ENCODE measurements around the gene SCG5.

The SCG5 gene

GRCh38 chr15:32682977-32683630 lies 41.6 kb downstream of the SCG5 start:
- no peaks in the 10 kb centered on the region for H3K9me3 ChIP-seq (ENCODE audit: low read length)
- no peak overlapping the region for H3K4me2 ChIP-seq (ENCODE audit: low read length)
- no peaks in the 10 kb centered on the region for H3K27me3 ChIP-seq (ENCODE audit: insufficient read depth, low read length)
- no peaks in the 10 kb centered on the region for H4K20me1 ChIP-seq (ENCODE audit: insufficient read depth, low read length)
- no peaks in the 10 kb centered on the region for H3K9me2 ChIP-seq (ENCODE audit: low read depth, low read length)
- no peak overlapping the region for H3K9ac ChIP-seq (ENCODE audit: low read length)
- H3F3A ChIP-seq (ENCODE audit: insufficient read depth, low read length) = no peaks in the 10 kb centered on the region
- H3K4me1 ChIP-seq (ENCODE audit: insufficient read depth, low read length, severe bottlenecking) = no peaks in the 10 kb centered on the region
- no peak overlapping the region for H2AFZ ChIP-seq (ENCODE audit: low read length)
- no peak overlapping the region for H3K27ac ChIP-seq (ENCODE audit: low read depth, low read length, poor library complexity, severe bottlenecking)
- no peaks in the 10 kb centered on the region for H3K79me2 ChIP-seq (ENCODE audit: insufficient read depth, low read length)
- no peak overlapping the region for H3K4me3 ChIP-seq (ENCODE audit: low read depth, low read length, poor library complexity, severe bottlenecking)
- no peaks in the 10 kb centered on the region for H3K36me3 ChIP-seq (ENCODE audit: insufficient read depth, low read length)
- TF ChIP-seq EZH2 (IDR thresholded peaks at IDR 0.05; ENCODE audit: borderline replicate concordance, low read length) (no peak), CTCF (IDR thresholded peaks at IDR 0.05; ENCODE audit: low read length) (no peak)

GRCh38 chr15:32683906-32684584 lies 42.5 kb downstream of the SCG5 start:
- Histone ChIP-seq H3K27me3 (ENCODE audit: insufficient read depth, low read length) (no peaks in the 10 kb centered on the region), H3K27ac (ENCODE audit: low read depth, low read length, poor library complexity, severe bottlenecking) (no peak overlapping the region), H3K9me3 (ENCODE audit: low read length) (no peaks in the 10 kb centered on the region), H3K9ac (ENCODE audit: low read length) (no peak overlapping the region), H3K4me2 (ENCODE audit: low read length) (no peak overlapping the region), H3F3A (ENCODE audit: insufficient read depth, low read length) (no peaks in the 10 kb centered on the region), H3K4me3 (ENCODE audit: low read depth, low read length, poor library complexity, severe bottlenecking) (no peak overlapping the region), H3K79me2 (ENCODE audit: insufficient read depth, low read length) (no peaks in the 10 kb centered on the region), H3K9me2 (ENCODE audit: low read depth, low read length) (no peaks in the 10 kb centered on the region), H3K36me3 (ENCODE audit: insufficient read depth, low read length) (no peaks in the 10 kb centered on the region), H3K4me1 (ENCODE audit: insufficient read depth, low read length, severe bottlenecking) (no peaks in the 10 kb centered on the region), H4K20me1 (ENCODE audit: insufficient read depth, low read length) (no peaks in the 10 kb centered on the region), H2AFZ (ENCODE audit: low read length) (no peak overlapping the region)
- TF ChIP-seq EZH2 (IDR thresholded peaks at IDR 0.05; ENCODE audit: borderline replicate concordance, low read length) = no peak
- TF ChIP-seq CTCF (IDR thresholded peaks at IDR 0.05; ENCODE audit: low read length) = no peak

- no peaks in the 10 kb centered on the region for H3K4me1 ChIP-seq (ENCODE audit: insufficient read depth, low read length, severe bottlenecking)
- H3K4me2 ChIP-seq (ENCODE audit: low read length) = no peak overlapping the region
- no peak overlapping the region for H3K4me3 ChIP-seq (ENCODE audit: low read depth, low read length, poor library complexity, severe bottlenecking)
- no peaks in the 10 kb centered on the region for H3K27me3 ChIP-seq (ENCODE audit: insufficient read depth, low read length)
- no peaks in the 10 kb centered on the region for H3K36me3 ChIP-seq (ENCODE audit: insufficient read depth, low read length)
- no peak overlapping the region for H3K9ac ChIP-seq (ENCODE audit: low read length)
- H4K20me1 ChIP-seq (ENCODE audit: insufficient read depth, low read length) = no peaks in the 10 kb centered on the region
- TF ChIP-seq CTCF (IDR thresholded peaks at IDR 0.05; ENCODE audit: low read length) (no peak), EZH2 (IDR thresholded peaks at IDR 0.05; ENCODE audit: borderline replicate concordance, low read length) (no peak)
- H3K9me2 ChIP-seq (ENCODE audit: low read depth, low read length) = no peaks in the 10 kb centered on the region
- H3K79me2 ChIP-seq (ENCODE audit: insufficient read depth, low read length) = no peaks in the 10 kb centered on the region
- H3F3A ChIP-seq (ENCODE audit: insufficient read depth, low read length) = no peaks in the 10 kb centered on the region
- no peak overlapping the region for H2AFZ ChIP-seq (ENCODE audit: low read length)
- H3K27ac ChIP-seq (ENCODE audit: low read depth, low read length, poor library complexity, severe bottlenecking) = no peak overlapping the region
- no peaks in the 10 kb centered on the region for H3K9me3 ChIP-seq (ENCODE audit: low read length)
Measured at GRCh38 chr15:32685576-32685975, 44.1 kb downstream of the SCG5 start.

Data from OCI-LY1 (cell line).